ENCODE results near the gene CLDN34.
A peak's percentile ranks its signal among the peaks of the same experiment; 100 is the strongest.

The CLDN34 gene, protein sequence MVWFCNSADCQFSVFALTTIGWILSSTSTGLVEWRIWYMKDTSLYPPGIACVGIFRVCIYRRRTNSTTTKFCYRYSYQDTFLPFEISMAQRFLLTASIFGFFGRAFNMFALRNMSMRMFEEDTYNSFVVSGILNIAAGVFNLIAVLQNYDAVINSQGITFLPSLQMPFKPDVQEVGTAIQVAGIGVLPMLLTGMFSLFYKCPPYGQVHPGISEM

DNA sequence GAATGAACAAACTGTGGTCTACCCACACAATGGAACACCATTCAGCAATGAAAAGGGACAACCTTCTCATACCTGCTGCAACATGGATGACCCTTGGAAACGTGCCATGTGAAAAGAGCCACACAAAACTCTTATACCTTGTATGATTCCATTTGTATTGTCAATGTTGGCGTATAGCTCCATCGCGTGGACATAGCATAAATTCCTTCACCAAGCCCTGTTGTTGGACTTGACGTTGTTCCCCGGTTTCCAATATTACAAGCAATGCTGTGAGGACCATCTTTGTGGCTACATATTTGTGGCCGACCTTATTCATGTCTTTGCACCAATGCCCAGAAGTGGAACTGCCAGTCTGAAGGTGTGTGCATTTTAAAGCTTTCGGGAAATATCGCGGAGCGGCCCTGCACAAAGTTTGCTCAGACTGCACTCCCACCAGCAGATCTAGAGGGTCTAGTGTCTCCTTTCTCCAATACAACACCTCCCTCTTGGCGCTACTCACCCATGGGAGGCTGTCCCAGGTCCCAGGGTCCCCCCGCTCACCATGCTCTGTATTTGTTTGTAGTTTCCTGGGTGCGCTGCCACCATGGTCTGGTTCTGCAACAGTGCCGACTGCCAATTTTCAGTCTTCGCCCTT is at the start of gene CLDN34:
Gene CLDN34, plus strand, starts transcription at position 584 of the 634 bp plus-strand sequence. Its CDS starts 0 bp downstream, at position 584.
- DNase-seq (ENCODE audit: low read depth in 4 of 4, low spot score in 1 of 4), result no peak

DNA sequence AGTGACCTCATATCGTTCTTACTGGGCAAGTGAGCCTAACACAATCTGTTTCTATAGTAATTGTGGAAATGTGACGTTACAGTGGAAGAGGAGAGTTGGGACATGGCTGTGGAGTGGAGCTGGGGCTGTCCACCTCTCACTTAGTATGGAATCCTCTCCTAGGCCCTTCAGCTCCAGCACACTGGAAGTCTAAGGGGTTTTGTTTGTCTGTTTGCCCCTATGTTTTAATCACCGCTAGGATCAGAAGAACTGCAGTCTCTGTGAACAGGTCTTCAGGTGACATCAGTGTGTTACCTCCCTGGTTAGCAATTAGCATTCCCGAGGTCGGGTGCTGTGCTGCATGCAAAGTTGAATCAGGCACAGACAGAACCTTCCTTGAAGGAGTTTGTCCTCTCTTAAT is 49.3 kb upstream of the CLDN34 start:
- DNase-seq (ENCODE audit: low read depth in 4 of 4, low spot score in 1 of 4), result no peak

- DNase-seq (ENCODE audit: low read depth in 4 of 4, low spot score in 1 of 4), result no peak
Observed at GRCh38 chrX:9919632-9920172, 47.5 kb upstream of the CLDN34 start.

GRCh38 chrX:9921407-9921806 is 45.8 kb upstream of the CLDN34 start:
- no peak for DNase-seq (ENCODE audit: low read depth in 4 of 4, low spot score in 1 of 4)

GRCh38 chrX:9923357-9923756 is 43.8 kb upstream of the CLDN34 start:
- no peak for DNase-seq (ENCODE audit: low read depth in 4 of 4, low spot score in 1 of 4)

DNA sequence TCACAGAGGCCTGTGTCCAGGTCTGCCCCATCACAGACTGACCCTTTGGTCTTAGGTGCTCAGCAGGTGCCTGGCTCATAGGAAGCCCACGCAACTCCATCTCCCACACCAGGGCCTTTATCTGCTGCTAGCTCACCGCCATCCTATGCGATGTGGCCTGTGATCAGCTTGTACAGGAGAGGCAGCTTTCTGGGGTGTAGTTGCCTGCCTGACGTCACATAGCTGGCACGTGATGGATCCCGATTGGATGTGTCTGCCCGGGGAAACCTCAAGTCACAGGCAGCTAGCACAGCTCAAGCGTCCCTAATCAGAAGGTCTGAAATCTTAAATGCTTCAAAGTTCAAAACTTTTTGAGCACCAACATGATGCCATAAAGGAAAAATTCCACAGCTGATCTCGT is 41.2 kb upstream of the CLDN34 start:
- DNase-seq (ENCODE audit: low read depth in 4 of 4, low spot score in 1 of 4), result no peak

DNA sequence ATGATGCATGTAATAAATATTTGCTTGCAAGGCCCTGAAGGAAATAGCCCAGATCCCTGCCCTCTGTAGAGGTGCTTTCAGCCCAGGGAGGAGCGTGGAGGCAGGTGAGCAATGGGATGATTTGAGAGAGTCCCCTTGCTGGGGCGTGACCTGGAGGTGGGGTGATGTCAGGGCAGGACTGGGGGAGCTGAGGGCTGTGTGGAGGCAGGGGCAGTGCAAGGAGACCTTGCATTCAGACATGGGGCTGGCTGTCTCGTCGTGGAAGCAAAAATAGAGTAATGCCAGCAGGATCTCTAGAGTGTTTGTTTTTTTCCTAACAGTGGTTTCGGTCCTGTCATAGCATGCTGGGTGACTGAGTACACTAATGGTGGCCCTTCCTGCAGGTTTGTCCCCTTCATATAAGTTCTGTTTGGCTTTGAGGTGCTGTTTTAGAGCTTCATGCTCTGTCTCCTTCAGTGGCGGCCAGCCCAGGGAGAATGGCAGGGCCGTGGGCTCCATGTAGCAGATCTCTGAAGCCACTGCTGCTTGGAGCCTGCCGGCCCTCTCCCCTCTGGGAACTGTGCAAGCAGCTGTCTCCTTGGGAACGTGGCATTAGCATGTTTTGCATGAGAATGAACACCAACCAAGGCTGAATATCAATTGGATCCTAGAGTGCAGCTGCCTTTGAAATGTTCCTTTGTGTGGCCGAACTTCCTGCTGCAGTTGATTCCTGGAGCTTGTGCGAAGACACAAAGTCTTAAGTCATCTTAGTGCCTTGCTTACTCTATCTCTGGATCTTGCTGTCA is 39.3 kb upstream of the CLDN34 start:
- no peak for DNase-seq (ENCODE audit: low read depth in 4 of 4, low spot score in 1 of 4)

DNA sequence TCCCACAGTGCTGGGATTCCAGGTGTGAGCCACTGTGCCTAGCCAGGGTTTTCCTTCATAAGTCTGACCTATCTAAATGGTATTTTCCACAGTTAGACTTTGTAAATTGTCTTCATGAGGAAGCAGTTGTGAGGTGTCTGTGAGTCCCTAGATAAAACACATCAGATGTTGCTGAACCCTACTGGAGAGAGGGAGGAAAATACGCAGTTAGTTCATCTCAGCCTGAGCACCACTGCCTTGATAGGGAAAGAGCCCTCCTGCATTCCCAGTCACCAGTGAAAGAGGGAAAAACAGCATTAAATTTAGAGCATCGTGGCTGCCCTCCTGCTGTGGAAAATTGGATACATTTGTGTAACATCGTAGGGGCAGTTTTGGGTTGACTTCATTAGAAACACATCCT is 31.7 kb upstream of the CLDN34 start:
- DNase-seq (ENCODE audit: low read depth in 4 of 4, low spot score in 1 of 4), result no peak

DNA sequence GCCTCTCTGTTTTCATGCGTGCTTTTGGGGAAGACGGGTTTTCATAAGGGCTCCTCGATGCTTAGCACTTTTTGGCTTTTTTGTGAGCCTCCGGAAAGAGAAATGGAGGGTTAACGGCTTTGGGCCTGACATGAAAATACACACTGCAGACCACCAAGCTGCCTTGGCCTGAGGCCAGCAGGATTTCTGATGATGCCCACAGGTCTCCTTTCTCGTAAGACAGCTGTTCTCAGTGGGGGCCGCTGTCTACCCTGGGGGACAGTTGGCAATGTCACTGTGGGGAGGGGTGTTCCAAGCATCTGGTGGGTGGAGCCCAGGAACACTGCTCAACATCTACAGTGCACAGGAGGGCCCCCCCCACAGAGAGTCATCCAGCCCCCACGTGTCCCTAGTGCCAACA is 29.4 kb upstream of the CLDN34 start:
- DNase-seq (ENCODE audit: low read depth in 4 of 4, low spot score in 1 of 4), result no peak

- DNase-seq (ENCODE audit: low read depth in 4 of 4, low spot score in 1 of 4), result no peak
Observed at GRCh38 chrX:9938516-9938915, 28.6 kb upstream of the CLDN34 start.

DNA sequence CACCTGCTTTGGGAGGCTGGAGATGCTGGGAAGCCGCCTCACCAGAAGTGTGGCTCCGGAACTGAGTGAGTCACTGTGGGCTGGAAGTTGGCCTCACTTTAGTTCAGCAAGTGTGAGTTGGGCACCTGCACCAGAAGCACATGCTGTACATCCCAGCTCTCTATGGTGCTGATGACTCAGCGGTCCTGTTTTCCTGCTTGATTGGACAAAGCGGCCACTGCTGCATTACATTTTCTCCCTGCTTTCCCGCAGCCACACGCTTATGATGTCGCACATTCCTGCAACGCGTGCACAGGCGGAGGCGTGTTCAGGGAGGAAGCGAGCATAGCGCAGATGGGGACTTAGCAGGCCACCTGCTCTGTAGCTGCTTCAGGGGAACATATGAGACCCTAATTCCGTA is 26.7 kb upstream of the CLDN34 start:
- no peak for DNase-seq (ENCODE audit: low read depth in 4 of 4, low spot score in 1 of 4)

GRCh38 chrX:9942086-9942485 is 25.1 kb upstream of the CLDN34 start:
- DNase-seq (ENCODE audit: low read depth in 4 of 4, low spot score in 1 of 4), result peak; percentile 9 to 68 (median 36)

DNA sequence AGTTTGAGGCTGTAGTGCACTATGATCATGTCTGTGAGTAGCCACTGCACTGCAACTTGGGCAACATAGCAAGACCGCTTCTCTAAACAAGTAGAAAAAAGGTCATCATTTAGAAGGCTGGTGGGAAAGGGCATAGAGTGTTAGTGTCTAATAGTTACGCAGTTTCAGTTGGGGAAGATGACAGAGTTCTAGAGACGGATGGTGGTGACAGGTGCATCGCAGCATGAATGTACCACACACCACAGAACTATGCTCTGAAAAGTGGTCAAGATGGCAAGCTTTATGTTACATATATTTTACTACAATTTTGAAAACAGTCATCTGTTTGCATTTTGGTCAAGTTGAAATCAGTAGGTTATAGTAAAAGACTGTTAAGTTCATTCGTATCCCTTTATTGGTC is 23.7 kb upstream of the CLDN34 start:
- no peak for DNase-seq (ENCODE audit: low read depth in 4 of 4, low spot score in 1 of 4)

- no peak for DNase-seq (ENCODE audit: low read depth in 4 of 4, low spot score in 1 of 4)
Observed at GRCh38 chrX:9947131-9947794, 19.9 kb upstream of the CLDN34 start.

GRCh38 chrX:9948406-9948805 is 18.8 kb upstream of the CLDN34 start:
- no peak for DNase-seq (ENCODE audit: low read depth in 4 of 4, low spot score in 1 of 4)

DNA sequence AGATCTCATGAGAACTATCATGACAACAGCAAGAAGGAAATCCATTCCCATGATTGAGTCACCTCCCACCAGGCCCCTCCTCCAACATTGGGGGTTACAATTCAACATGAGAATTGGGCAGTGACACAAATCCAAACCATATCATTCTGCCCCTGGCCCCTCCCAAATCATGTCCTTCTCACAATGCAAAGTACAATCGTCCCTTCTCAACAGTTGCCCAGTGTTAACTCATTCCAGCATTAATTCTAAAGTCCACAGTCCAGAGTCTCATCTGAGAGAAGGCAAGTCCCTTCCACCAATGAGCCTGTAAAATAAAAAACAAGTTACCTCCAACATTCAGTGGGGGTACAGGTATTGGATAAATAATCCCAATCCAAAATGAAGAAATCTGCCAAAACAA is 14.9 kb upstream of the CLDN34 start:
- DNase-seq (ENCODE audit: low read depth in 4 of 4, low spot score in 1 of 4), result no peak

DNA sequence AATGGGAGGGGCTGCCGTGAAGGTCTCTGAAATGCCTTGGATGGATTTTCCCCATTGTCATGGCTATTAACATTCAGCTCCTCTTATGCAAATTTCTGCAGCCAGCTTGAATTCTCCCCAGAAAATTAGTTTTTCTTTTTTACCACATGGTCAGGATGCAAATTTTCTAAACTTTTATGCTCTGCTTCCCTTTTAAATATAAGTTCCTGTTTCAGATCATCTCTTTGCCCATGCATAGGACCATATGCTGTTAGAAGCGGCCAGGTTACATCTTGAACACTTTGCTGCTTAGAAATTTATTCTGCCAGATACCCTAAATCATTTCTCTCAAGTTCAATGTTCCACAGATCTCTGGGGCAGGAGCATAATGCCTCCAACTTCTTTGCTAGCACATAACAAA is 13.8 kb upstream of the CLDN34 start:
- no peak for DNase-seq (ENCODE audit: low read depth in 4 of 4, low spot score in 1 of 4)

GRCh38 chrX:9955506-9955905 is 11.7 kb upstream of the CLDN34 start:
- no peak for DNase-seq (ENCODE audit: low read depth in 4 of 4, low spot score in 1 of 4)

DNA sequence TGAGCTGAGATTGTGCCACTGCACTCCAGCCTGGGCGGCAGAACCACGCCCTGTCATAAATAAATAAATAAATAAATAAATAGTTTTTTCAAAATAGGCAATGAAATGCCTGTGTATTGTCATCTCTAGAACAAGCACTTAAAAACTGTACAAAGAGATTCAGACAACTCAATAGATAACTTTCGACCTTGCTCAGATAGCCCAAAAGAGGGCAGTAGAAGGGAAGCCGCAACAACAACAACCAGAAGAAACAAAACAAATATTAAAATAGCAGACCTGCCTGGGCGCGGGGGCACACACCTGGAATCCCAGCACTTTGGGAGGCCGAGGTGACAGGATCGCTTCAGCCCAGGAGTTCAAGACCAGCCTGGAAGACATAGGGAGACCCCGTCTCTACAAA is 9.4 kb upstream of the CLDN34 start:
- DNase-seq (ENCODE audit: low read depth in 4 of 4, low spot score in 1 of 4), result no peak

- no peak for DNase-seq (ENCODE audit: low read depth in 4 of 4, low spot score in 1 of 4)
Observed at GRCh38 chrX:9958183-9958582, 9.0 kb upstream of the CLDN34 start.

- no peak for DNase-seq (ENCODE audit: low read depth in 4 of 4, low spot score in 1 of 4)
Observed at GRCh38 chrX:9961750-9962149, 5.4 kb upstream of the CLDN34 start.

DNA sequence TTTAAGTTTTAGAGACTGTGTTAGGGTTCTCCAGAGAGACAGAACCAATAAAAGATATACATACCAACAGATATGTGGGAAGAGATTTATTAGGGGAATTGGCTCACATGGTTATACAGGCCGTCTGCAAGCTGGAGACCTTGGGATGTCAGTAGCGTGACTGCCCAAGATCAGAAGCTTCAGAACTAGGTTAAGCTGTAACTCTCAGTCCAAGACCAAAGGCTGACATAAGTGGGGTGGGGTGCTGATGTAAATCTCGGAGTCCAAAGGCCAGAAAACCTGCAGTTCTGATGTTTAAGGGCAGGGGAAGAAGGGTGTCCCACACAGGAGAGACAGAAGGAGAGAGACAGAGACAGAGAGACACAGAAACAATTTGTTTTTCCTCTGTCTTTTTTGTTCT is 10.5 kb downstream of the CLDN34 start:
- DNase-seq (ENCODE audit: low read depth in 4 of 4, low spot score in 1 of 4), result no peak
